Measurements from ENCODE around the gene APC2. TPM values are rescaled to one million over a fixed set of nuclear protein-coding genes. Genes with fewer than 3 reads are reported as not detected.
"Not testable (repeated sequence)": the region's sequence is repeated elsewhere in the genome, so short reads cannot be mapped to it uniquely, and the experiment has no call there.

The APC2 gene
- total RNA-seq, 1 experiment from 2014 or later: 15.4 TPM

GRCh38 chr19:1513499-1514294 is 63.8 kb downstream of the APC2 start:
- no peak for DNase-seq (ENCODE audit: low spot score)
- in situ Hi-C loops (cut with HindIII; ENCODE audit: low sequenced_read_pairs): no loop called here

DNA sequence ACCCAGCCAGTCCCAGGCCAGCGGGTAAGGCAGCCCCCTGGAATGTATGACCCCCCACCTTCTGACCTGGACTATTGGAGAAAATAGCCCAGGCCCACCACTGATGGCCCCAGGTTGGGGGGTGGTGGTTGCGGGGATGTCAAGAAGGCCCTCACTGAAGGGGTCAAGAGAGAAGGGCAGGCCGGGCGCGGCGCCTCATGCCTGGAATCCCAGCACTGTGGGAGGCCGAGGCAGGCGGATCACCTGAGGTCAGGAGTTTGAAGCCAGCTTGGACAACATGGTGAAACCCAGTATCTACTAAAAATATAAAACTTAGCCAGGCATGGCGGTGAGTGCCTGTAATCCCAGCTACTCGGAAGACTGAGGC is 64.4 kb downstream of the APC2 start:
- in situ Hi-C loops (cut with HindIII; ENCODE audit: low sequenced_read_pairs): no loop called here
- DNase-seq (ENCODE audit: low spot score): no peak

- no peak for DNase-seq (ENCODE audit: low spot score)
- in situ Hi-C loops (cut with HindIII; ENCODE audit: low sequenced_read_pairs): no loop called here
Measured at GRCh38 chr19:1514986-1515721, 65.2 kb downstream of the APC2 start.

DNA sequence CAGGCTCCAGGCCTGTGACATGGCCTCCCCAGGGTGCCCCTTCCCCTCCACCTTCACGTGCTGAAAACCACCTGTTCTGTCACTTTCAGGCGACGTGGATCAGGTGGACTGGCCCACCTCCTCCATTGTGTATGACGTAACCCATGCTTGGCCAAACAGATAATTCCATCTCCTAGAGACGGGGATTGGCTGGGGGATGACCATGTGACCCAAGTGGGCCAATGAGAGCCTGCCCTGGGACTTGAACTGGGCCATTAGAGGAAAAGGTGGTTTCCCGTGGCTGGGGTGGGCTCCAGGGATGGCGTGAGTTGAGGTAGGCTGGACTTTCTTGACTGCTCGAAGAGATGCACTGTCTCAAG is 66.5 kb downstream of the APC2 start:
- in situ Hi-C loops (cut with HindIII; ENCODE audit: low sequenced_read_pairs): no loop called here
- DNase-seq (ENCODE audit: low spot score): no peak

GRCh38 chr19:1518471-1518870 is 68.5 kb downstream of the APC2 start:
- in situ Hi-C loops (cut with HindIII; ENCODE audit: low sequenced_read_pairs): no loop called here
- no peak for DNase-seq (ENCODE audit: low spot score)

GRCh38 chr19:1519802-1520201 is 69.9 kb downstream of the APC2 start:
- in situ Hi-C loops (cut with HindIII; ENCODE audit: low sequenced_read_pairs); DNase-seq (ENCODE audit: low spot score): not testable (repeated sequence)

DNA sequence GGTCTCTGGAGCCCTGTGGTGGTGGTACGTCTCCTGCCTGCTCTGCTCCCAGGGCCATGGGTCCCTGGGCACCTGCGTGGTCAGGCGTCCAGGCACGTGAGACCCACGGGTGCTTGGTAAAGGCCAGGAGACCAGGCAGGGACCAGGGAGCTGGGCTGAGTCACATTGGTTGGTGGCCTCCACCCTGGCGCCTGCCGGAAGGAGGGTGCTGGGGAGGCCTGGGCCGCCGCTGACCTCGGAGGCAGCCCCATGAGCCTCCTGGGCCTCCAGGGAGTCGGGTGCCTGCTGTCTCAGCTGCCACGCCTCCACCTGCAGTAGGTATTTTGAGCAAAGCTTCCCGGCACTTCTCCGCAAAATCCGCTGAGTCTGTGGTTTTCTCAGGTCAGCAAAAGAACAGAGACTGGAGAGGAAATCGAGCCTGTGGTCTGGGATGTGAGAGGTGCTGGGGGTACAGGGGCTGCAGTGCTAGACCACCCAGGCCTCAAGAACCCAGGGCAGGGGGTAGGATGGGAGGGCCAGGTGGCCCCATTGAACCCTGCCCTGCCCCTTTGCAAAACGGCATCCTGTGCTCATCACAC is 70.4 kb downstream of the APC2 start:
- DNase-seq (ENCODE audit: low spot score): no peak
- in situ Hi-C loops (cut with HindIII; ENCODE audit: low sequenced_read_pairs): no loop called here

DNA sequence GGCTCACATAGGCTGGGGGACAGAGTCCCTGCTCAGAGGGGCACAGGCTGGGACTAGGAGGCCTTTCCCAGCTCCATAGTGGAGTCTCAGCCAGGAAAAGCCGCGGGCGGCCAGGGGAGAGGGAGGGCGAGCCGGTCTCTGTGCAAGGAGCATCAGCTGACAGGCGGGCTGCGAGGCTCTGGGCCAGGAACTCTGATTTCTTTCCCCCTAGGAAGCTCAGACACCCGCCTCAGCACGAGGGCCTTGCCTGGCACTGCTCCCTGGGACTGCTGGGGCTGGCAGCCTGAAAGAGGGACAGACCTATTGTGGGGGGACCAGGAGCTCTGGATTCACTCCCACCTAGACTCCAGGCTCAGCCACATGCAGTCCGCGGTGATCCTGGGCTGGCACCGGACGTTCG is 71.7 kb downstream of the APC2 start:
- DNase-seq (ENCODE audit: low spot score): peak; percentile 94
- in situ Hi-C loops (cut with HindIII; ENCODE audit: low sequenced_read_pairs): no loop called here

DNA sequence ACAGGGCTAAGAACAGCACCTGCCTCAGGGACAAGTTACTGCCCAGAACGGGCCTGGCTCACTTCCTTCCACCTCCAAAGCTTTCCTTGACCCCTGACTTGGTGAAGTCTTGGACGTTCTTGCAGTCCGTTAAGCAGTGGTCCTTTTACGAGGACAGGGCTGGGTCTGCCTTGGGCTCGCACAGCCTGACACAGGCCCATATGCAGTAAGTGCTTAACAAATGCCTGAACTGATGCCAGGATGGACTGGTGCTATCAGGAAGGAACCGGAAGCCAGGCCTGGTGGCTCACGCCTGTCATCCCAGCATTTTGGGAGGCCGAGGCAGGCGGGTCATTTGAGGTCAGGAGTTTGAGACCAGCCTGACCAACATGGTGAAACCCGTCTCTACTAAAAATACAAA is 72.1 kb downstream of the APC2 start:
- peak; percentile 75 for DNase-seq (ENCODE audit: low spot score)
- in situ Hi-C loops (cut with HindIII; ENCODE audit: low sequenced_read_pairs): no loop called here

DNA sequence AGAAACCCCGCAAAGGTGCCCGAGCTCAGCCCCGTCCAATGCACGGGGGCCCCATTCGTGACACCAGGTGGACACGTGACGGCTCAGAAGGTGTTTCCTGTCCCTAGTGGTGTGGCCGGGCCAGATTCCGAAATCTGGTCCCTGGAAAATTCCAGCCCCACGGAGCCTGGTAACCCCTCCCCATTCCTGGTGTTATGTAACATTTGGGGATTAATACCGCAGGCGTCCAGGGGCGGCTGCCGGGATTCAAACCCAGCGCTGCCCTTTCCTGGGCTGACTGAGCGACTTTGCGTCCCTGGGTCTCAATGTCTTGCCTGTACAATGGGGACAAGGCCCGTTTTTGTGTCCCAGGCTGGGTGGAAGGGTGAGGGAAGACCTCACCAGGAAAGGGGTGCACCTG is 72.9 kb downstream of the APC2 start:
- in situ Hi-C loops (cut with HindIII; ENCODE audit: low sequenced_read_pairs): no loop called here
- peak; percentile 91 for DNase-seq (ENCODE audit: low spot score)

Other genes with a start within 250 kb of the APC2 start
- gene STK11, start 244.3 kb upstream of the APC2 start, total RNA-seq (2014; rRNA removed; shearing (Covaris generic)): 83.6 and 94.8 TPM in 2 replicates
- 3.6 and 5.6 TPM in 2 replicates for gene CBARP, start 212.1 kb upstream of the APC2 start, total RNA-seq (2014; rRNA removed; shearing (Covaris generic))
- gene ATP5F1D, start 208.4 kb upstream of the APC2 start, total RNA-seq (2014; rRNA removed; shearing (Covaris generic)): 61.3 and 98.5 TPM in 2 replicates
- 14.0 and 17.5 TPM in 2 replicates for gene MIDN, start 201.5 kb upstream of the APC2 start, total RNA-seq (2014; rRNA removed; shearing (Covaris generic))
- 196 and 215 TPM in 2 replicates for gene CIRBP, start 180.8 kb upstream of the APC2 start, total RNA-seq (2014; rRNA removed; shearing (Covaris generic))
- 37.9 and 45.0 TPM in 2 replicates for gene FAM174C, start 174.6 kb upstream of the APC2 start, total RNA-seq (2014; rRNA removed; shearing (Covaris generic))
- gene EFNA2, start 164.2 kb upstream of the APC2 start, total RNA-seq (2014; rRNA removed; shearing (Covaris generic)): 0.31 and 1.3 TPM in 2 replicates
- gene NDUFS7, start 66.2 kb upstream of the APC2 start, total RNA-seq (2014; rRNA removed; shearing (Covaris generic)): 123 TPM in 2 replicates
- gene GAMT, start 48.6 kb upstream of the APC2 start, total RNA-seq (2014; rRNA removed; shearing (Covaris generic)): 110 and 116 TPM in 2 replicates
- gene DAZAP1, start 42.5 kb upstream of the APC2 start, total RNA-seq (2014; rRNA removed; shearing (Covaris generic)): 153 and 193 TPM in 2 replicates
- 1,108 and 1,164 TPM in 2 replicates for gene RPS15, start 11.7 kb upstream of the APC2 start, total RNA-seq (2014; rRNA removed; shearing (Covaris generic))
- gene C19orf25, start 29.1 kb downstream of the APC2 start, total RNA-seq (2014; rRNA removed; shearing (Covaris generic)): 86.7 and 90.0 TPM in 2 replicates
- 1.8 and 9.2 TPM in 2 replicates for gene PCSK4, start 40.2 kb downstream of the APC2 start, total RNA-seq (2014; rRNA removed; shearing (Covaris generic))
- gene REEP6, start 41.1 kb downstream of the APC2 start, total RNA-seq (2014; rRNA removed; shearing (Covaris generic)): 18.4 and 20.6 TPM in 2 replicates
- gene ADAMTSL5, start 62.9 kb downstream of the APC2 start, total RNA-seq (2014; rRNA removed; shearing (Covaris generic)): 0.62 and 2.1 TPM in 2 replicates
- not detected in 2 replicates for gene PLK5, start 74.0 kb downstream of the APC2 start, total RNA-seq (2014; rRNA removed; shearing (Covaris generic))
- 105 and 123 TPM in 2 replicates for gene MEX3D, start 118.2 kb downstream of the APC2 start, total RNA-seq (2014; rRNA removed; shearing (Covaris generic))
- 164 and 166 TPM in 2 replicates for gene MBD3, start 142.7 kb downstream of the APC2 start, total RNA-seq (2014; rRNA removed; shearing (Covaris generic))
- gene UQCR11, start 155.3 kb downstream of the APC2 start, total RNA-seq (2014; rRNA removed; shearing (Covaris generic)): 141 and 200 TPM in 2 replicates
- gene TCF3, start 202.5 kb downstream of the APC2 start, total RNA-seq (2014; rRNA removed; shearing (Covaris generic)): 171 and 220 TPM in 2 replicates

Measured in G401 (cell line).